GM18867 (cell line): ENCODE results near the gene CXCL5.
"Not testable (repeated sequence)": the region's sequence is repeated elsewhere in the genome, so short reads cannot be mapped to it uniquely, and the experiment has no call there.

Experiments
- ATAC-seq: cut with Tn5 transposase; IDR thresholded peaks from one replicate; pipeline ENCODE4 v1.9.1; 2021; ENCODE audit warnings: mild to moderate bottlenecking, moderate library complexity; ENCODE audit not compliant: unreplicated experiment

CXCL5 gene

DNA sequence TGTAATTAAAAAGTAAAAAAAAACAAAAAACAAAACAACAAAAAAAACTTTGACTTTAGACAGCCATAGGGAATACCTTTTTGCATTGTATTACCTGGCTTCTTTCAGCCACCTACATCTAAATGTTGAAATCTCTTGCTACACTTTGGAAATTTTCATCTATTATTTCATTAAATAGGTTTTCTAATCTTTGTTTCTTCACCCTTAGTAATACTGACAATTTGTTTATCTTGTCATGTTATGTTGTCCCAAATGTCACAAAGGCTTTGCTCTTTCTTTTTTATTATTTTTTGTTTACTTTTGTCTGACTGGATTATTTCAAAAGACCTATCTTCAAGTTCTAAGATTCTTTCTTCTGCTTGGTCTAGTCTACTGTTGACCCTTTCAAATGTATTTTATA lies 24.1 kb downstream of the CXCL5 start:
- no peak for ATAC-seq

- no peak for ATAC-seq
Observed at GRCh38 chr4:73970945-73971344, 27.5 kb downstream of the CXCL5 start.

- no peak for ATAC-seq
Observed at GRCh38 chr4:73970011-73970410, 28.5 kb downstream of the CXCL5 start.

DNA sequence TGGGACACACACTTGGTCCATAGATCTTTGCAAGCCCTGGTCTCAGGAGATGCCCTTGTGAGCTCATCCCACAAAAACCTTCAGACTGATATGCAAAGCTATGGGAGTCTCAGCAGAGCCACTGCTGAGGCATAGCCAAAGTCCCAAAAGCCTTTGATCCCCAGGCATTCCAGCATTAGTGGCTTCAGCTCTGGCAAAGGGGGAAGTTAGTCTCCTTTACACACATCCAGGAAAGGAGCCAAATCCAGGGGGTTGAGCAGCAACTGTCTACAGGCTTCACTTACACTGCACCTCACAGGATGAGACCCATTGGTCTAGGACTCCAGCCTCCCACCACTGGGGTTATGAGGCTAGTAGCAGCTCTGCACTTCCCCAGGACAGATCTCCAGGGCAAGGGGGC lies 30.6 kb downstream of the CXCL5 start:
- ATAC-seq: no peak

DNA sequence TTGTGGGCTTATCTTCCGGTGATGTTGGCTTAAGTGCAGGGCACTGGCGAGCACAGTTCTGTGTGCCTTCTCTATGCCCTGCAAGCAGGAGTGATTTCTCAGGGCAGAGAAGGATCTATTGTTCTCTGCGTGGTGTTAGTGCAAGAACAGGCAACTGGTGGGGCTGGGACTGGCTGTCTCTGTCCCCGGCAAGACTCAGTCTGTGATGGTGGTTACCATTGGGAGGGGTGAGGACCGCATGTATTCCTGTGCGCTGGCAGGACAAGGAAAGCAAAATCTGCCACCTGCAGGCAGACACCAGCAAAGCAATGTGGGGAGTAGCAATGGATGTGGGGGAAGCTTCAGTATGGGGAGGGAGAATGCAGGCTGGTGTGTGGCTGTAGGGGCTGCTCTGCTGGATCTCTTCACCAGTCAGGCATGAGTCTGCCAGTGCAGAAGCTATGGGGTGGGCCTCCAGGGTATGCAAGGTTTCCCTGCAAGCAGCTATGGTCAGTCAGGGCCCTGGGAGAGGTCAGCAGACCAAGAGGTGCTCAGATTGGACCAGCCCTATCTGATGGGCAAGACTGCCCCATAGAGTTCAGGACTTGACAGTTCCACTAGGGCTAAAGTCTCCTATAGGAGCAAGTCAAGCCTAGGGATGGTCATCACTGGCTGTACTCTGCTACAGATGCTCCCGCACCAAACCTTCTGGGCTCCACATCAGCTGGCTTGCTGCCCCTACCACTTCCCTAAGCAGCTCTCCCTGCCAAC lies 33.4 kb downstream of the CXCL5 start:
- ATAC-seq: no peak

DNA sequence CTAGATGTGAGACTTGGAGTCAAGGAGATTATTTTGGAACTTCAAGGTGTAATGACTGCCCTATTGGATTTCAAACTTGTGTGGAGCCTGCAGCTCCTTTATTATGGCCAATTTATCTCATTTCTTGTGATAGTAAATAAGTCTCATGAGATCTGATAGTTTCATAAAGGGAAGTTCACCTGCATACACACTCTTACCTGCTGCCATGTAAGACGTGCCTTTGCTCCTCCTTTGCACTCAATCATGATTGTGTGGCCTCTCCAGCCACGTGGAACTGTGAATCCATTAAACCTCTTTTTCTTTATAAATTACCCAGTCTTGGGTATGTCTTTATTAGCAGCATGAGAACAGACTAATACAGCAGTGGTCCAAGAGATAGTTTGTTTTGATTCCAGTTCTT lies 35.8 kb downstream of the CXCL5 start:
- no peak for ATAC-seq

- ATAC-seq: not testable (repeated sequence)
Observed at GRCh38 chr4:73959041-73959440, 39.4 kb downstream of the CXCL5 start.

- no peak for ATAC-seq
Observed at GRCh38 chr4:73952352-73952751, 46.1 kb downstream of the CXCL5 start.

DNA sequence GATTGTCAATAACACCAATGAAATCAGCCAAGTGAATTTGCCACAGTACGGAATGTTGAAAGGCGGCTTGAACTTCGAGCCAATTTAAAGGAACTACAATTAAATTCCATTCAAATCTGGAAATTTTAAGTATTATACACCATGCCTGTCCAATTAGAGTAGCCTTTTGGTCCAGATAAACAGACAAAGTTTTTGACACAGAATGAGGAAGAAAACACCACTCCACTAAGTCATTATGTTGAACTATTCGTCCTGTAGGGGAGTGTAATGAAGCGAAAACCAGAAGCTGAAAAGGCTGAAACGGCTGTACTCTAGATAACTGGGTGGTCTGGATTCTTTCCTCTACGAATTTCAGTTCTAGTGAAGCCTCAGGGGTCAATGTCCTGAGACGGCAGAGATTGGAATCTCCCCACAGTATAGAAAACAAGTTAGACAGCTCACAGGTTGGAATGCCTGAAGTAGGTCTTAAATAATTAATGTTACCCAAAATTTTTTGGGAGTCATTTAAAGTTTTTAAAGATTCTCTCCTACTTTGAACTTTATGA lies 48.0 kb downstream of the CXCL5 start:
- ATAC-seq: not testable (repeated sequence)

GRCh38 chr4:73948990-73949706 lies 49.3 kb downstream of the CXCL5 start:
- no peak for ATAC-seq

DNA sequence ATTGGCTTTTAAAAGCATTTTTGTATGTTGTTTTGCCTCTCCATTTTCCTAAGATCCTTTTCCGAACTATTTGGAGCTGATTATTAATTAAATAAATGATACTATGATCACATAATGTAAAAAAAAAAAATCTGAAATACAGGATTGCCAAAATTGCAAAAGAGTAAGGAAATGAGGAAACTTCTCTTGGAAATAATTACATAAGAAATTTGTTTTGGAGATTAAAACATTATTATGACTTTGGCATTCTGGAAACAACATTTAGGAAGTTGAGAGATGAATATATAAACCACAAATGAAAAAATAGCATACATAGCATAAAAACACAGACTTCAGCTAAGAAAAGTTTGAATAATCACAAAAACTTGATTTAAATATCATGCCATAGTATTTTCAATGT lies 50.2 kb downstream of the CXCL5 start:
- ATAC-seq: no peak

DNA sequence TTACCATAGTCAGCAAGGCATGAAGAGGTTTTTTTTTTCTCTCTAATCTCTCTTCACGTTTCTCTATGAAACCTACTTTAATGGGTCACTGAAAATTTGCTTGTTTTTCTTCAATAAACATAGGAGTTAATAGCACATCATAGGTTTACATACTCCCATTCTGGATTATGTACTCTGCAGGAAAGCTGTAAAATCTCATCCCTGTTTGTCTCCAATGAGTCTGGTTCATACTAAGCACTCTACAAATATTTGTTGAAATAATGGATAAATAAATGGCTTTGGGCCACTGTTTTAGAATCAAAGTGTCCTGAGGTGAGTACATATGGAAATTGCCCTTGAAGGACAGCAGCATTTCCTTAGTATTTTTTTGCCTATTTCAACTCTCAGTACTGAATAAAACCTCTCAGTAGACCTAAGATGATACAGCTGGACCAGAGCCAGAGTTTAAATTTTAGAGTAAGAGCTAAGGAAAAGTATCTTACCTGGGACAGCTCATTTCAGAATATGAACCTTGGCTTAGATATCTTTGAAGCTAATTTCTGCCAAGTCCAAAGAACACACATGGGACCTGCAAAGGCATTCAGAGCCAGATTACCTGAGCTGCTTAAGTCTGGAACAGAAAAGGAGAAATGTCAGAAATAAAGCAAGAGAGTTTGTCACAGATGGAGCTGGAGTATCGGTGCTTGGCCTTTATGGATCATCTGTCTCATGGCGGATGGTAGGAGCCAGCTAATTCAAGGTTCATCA lies 51.1 kb downstream of the CXCL5 start:
- ATAC-seq: no peak

- ATAC-seq: no peak
Observed at GRCh38 chr4:73945674-73946449, 52.6 kb downstream of the CXCL5 start.
